SK-N-SH treated with all-trans-retinoic acid at 6 μM for 48 hours (cell line): Measurements from ENCODE around the gene GPC3.

Source experiments
- ARNTL ChIP-seq: fragments of 450-650 bp; formaldehyde crosslinking; IDR thresholded peaks from 2 replicates; pipeline ENCODE4 v1.5.0; 2020; ENCODE audit warnings: low read depth, mild to moderate bottlenecking, moderate library complexity, borderline replicate concordance
- CSDC2 ChIP-seq: fragments of 250-450 bp; sonication (Bioruptor Pico); IDR thresholded peaks from 2 replicates; pipeline ENCODE4 v1.5.0; 2020; ENCODE audit warnings: mild to moderate bottlenecking, moderate library complexity
- RARB ChIP-seq: fragments of 250-450 bp; sonication (Bioruptor Pico); IDR thresholded peaks from 2 replicates; pipeline ENCODE4 v1.8.0; 2021; ENCODE audit warnings: mild to moderate bottlenecking, moderate library complexity
- TCF4 ChIP-seq: fragments of 250-450 bp; sonication (Bioruptor Pico); IDR thresholded peaks from 2 replicates; pipeline ENCODE4 v1.8.0; 2021; ENCODE audit warnings: mild to moderate bottlenecking, moderate library complexity, borderline replicate concordance
- ZFP3 ChIP-seq: fragments of 250-450 bp; sonication (Bioruptor Pico); IDR thresholded peaks from 2 replicates; pipeline ENCODE4 v1.5.0; 2020; ENCODE audit warnings: mild to moderate bottlenecking, moderate library complexity
- ZNF70 ChIP-seq: fragments of 450-650 bp; formaldehyde crosslinking; IDR thresholded peaks from 2 replicates; pipeline ENCODE4 v1.5.0; 2020; ENCODE audit warnings: mild to moderate bottlenecking, moderate library complexity
- ZNF8 ChIP-seq: fragments of 450-650 bp; formaldehyde crosslinking; IDR thresholded peaks from 2 replicates; pipeline ENCODE4 v1.5.0; 2020; ENCODE audit warnings: mild to moderate bottlenecking, moderate library complexity
- TF ChIP-seq, protein P1 (sequence below): fragments of 250-450 bp; sonication (Bioruptor Pico); IDR thresholded peaks from 2 replicates; pipeline ENCODE4 v1.8.0; 2020; ENCODE audit warnings: mild to moderate bottlenecking, moderate library complexity, borderline replicate concordance
- TF ChIP-seq, protein P2 (sequence below): fragments of 250-450 bp; sonication (Bioruptor Pico); IDR thresholded peaks from 2 replicates; pipeline ENCODE4 v1.5.0; 2020; ENCODE audit warnings: mild to moderate bottlenecking, moderate library complexity

DNA sequence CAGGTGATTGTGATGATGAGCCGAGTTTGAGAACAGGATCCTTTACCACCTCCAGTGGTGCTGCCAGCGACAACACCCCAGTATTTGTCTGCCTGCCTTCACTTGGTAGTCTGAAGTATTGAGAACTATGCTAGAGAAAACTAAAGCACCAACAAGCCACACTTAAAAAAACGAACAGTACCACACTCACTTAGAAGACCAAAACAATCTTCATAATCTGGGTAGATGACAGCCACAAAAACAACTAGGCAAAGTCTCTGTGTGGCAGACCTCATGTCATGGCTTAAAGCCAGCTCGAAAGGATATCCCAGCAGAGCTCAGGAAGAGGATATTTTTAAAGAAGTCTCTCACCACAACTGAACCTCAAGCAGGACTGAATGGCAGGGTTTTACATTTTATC lies 236.0 kb downstream of the GPC3 start:
- TF ChIP-seq, protein P1, sequence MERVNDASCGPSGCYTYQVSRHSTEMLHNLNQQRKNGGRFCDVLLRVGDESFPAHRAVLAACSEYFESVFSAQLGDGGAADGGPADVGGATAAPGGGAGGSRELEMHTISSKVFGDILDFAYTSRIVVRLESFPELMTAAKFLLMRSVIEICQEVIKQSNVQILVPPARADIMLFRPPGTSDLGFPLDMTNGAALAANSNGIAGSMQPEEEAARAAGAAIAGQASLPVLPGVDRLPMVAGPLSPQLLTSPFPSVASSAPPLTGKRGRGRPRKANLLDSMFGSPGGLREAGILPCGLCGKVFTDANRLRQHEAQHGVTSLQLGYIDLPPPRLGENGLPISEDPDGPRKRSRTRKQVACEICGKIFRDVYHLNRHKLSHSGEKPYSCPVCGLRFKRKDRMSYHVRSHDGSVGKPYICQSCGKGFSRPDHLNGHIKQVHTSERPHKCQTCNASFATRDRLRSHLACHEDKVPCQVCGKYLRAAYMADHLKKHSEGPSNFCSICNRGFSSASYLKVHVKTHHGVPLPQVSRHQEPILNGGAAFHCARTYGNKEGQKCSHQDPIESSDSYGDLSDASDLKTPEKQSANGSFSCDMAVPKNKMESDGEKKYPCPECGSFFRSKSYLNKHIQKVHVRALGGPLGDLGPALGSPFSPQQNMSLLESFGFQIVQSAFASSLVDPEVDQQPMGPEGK: no peak
- no peak for TF ChIP-seq TCF4 (CRISPR knock-in tag)
- no peak for TF ChIP-seq ARNTL
- no peak for TF ChIP-seq RARB
- TF ChIP-seq, protein P2, sequence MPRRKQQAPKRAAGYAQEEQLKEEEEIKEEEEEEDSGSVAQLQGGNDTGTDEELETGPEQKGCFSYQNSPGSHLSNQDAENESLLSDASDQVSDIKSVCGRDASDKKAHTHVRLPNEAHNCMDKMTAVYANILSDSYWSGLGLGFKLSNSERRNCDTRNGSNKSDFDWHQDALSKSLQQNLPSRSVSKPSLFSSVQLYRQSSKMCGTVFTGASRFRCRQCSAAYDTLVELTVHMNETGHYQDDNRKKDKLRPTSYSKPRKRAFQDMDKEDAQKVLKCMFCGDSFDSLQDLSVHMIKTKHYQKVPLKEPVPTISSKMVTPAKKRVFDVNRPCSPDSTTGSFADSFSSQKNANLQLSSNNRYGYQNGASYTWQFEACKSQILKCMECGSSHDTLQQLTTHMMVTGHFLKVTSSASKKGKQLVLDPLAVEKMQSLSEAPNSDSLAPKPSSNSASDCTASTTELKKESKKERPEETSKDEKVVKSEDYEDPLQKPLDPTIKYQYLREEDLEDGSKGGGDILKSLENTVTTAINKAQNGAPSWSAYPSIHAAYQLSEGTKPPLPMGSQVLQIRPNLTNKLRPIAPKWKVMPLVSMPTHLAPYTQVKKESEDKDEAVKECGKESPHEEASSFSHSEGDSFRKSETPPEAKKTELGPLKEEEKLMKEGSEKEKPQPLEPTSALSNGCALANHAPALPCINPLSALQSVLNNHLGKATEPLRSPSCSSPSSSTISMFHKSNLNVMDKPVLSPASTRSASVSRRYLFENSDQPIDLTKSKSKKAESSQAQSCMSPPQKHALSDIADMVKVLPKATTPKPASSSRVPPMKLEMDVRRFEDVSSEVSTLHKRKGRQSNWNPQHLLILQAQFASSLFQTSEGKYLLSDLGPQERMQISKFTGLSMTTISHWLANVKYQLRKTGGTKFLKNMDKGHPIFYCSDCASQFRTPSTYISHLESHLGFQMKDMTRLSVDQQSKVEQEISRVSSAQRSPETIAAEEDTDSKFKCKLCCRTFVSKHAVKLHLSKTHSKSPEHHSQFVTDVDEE (CRISPR knock-in tag): no peak
- TF ChIP-seq ZFP3: no peak
- no peak for TF ChIP-seq CSDC2
- TF ChIP-seq ZNF70 (CRISPR knock-in tag): no peak
- no peak for TF ChIP-seq ZNF8 (CRISPR knock-in tag)
